C4-2B (cell line): ENCODE results near the gene KRT3.

Experiments
- CTCF ChIP-seq: fragments of 450-650 bp; conservative IDR thresholded peaks from 2 replicates; pipeline ENCODE4 v1.5.1; 2017; ENCODE audit warnings: mild to moderate bottlenecking
- ZFX ChIP-seq: fragments of 450-650 bp; IDR thresholded peaks from 2 replicates; pipeline ENCODE4 v1.6.1; 2017

DNA sequence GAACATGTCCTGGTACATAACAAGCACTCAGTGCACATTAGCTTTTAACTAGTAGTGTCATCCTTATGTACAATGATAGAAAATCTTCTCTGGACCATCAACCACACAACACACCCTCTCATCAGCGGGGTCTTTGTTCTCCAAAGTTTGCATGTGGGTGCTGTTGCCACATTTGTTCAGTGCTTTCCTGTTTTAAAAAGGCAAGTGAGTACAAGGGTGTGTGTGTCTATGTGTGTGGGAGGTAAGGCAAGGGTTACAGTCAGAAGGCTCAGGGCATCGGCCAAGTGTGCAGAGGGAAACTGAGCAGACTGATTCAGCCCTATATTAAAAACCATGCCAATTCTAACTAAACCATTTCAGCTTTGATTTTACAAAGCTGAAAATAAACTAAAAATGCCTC, 36.7 kb downstream of the KRT3 start:
- TF ChIP-seq CTCF (no peak), ZFX (no peak)
